Retinal pigment epithelial cell (primary cell): ENCODE measurements around the gene TEN1.

ENCODE experiments used
- DNase-seq: peaks from one replicate; pipeline ENCODE4 v3.0.0-alpha.2; 2010; ENCODE audit warnings: low read depth
- H3K4me3 ChIP-seq: 2 replicates; pipeline ENCODE4 v1.5.1; 2011; ENCODE audit warnings: mild to moderate bottlenecking, low read length, control low read depth, moderate library complexity
- CTCF ChIP-seq: conservative IDR thresholded peaks from 2 replicates; pipeline ENCODE4 v1.5.1; 2011; ENCODE audit warnings: low read depth, low read length, control low read depth, inconsistent platforms

The TEN1 gene

GRCh38 chr17:75941442-75941819 lies 37.6 kb upstream of the TEN1 start:
- H3K4me3 ChIP-seq, result peak overlapping the region; percentile 46
- no peak for TF ChIP-seq CTCF
- DNase-seq, result no peak

GRCh38 chr17:75942473-75942872 lies 36.6 kb upstream of the TEN1 start:
- no peak for TF ChIP-seq CTCF
- H3K4me3 ChIP-seq, result no peak overlapping the region
- DNase-seq, result no peak

- H3K4me3 ChIP-seq, result no peak overlapping the region
- no peak for DNase-seq
- TF ChIP-seq CTCF, result no peak
Measured at GRCh38 chr17:75943491-75943890, 35.5 kb upstream of the TEN1 start.

- no peak for TF ChIP-seq CTCF
- H3K4me3 ChIP-seq, result no peak overlapping the region
- no peak for DNase-seq
Measured at GRCh38 chr17:75945211-75945610, 33.8 kb upstream of the TEN1 start.

GRCh38 chr17:75950421-75950820 lies 28.6 kb upstream of the TEN1 start:
- H3K4me3 ChIP-seq, result no peak overlapping the region
- TF ChIP-seq CTCF, result no peak
- DNase-seq, result no peak

GRCh38 chr17:75950855-75951554 lies 28.0 kb upstream of the TEN1 start:
- DNase-seq, result no peak
- no peak for TF ChIP-seq CTCF
- no peak overlapping the region for H3K4me3 ChIP-seq

- no peak for TF ChIP-seq CTCF
- no peak for DNase-seq
- no peak overlapping the region for H3K4me3 ChIP-seq
Measured at GRCh38 chr17:75959051-75959838, 19.8 kb upstream of the TEN1 start.
